ENCODE results near the gene ZMYND11.

Gene ZMYND11

DNA sequence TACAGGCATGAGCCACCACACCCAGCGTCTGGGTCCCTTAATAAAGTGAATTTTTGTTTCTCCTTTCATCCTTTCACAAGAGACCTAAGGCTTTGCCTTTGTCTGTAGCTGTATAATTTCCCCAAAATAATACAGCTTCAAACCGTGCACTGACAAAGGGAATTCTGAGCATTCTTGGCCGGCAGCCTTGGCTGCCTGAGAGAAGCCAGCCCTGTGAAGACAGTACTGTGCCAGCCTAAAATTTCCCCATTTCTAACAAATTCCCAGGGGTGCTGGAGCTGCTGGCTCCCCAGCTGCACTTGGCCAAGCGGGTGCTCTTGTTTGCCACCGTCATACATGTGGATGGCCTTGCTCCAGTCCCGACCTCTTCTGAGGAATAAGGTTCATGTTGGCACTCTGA lies 106.2 kb downstream of the ZMYND11 start:
- no peak overlapping the region for H3K4me2 ChIP-seq (ENCODE audit: low read depth, low read length, poor library complexity, severe bottlenecking)
- H2AFZ ChIP-seq (ENCODE audit: low read length), result no peak overlapping the region
- H3K36me3 ChIP-seq (ENCODE audit: insufficient read depth, low read length), result peaks cover 36% of the 10 kb centered on the region
- no peaks in the 10 kb centered on the region for H3K27me3 ChIP-seq (ENCODE audit: insufficient read depth, low read length, poor library complexity, severe bottlenecking)
- H3K9ac ChIP-seq (ENCODE audit: low read depth, low read length, poor library complexity, severe bottlenecking), result no peak overlapping the region
- H4K20me1 ChIP-seq (ENCODE audit: insufficient read depth, low read length, poor library complexity, severe bottlenecking), result no peaks in the 10 kb centered on the region
- TF ChIP-seq, protein P1, sequence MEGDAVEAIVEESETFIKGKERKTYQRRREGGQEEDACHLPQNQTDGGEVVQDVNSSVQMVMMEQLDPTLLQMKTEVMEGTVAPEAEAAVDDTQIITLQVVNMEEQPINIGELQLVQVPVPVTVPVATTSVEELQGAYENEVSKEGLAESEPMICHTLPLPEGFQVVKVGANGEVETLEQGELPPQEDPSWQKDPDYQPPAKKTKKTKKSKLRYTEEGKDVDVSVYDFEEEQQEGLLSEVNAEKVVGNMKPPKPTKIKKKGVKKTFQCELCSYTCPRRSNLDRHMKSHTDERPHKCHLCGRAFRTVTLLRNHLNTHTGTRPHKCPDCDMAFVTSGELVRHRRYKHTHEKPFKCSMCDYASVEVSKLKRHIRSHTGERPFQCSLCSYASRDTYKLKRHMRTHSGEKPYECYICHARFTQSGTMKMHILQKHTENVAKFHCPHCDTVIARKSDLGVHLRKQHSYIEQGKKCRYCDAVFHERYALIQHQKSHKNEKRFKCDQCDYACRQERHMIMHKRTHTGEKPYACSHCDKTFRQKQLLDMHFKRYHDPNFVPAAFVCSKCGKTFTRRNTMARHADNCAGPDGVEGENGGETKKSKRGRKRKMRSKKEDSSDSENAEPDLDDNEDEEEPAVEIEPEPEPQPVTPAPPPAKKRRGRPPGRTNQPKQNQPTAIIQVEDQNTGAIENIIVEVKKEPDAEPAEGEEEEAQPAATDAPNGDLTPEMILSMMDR (conservative IDR thresholded peaks at IDR 0.05; ENCODE audit: low read length), result no peak
- no peak for TF ChIP-seq EZH2phosphoT487 (IDR thresholded peaks at IDR 0.05; ENCODE audit: borderline replicate concordance)
- no peaks in the 10 kb centered on the region for H3F3A ChIP-seq (ENCODE audit: low read depth)
- no peaks in the 10 kb centered on the region for H3K79me2 ChIP-seq (ENCODE audit: insufficient read depth, low read length)
- no peaks in the 10 kb centered on the region for H3K9me2 ChIP-seq (replicated peaks; ENCODE audit: low read depth, low read length)
- H3K4me1 ChIP-seq (ENCODE audit: insufficient read depth, low read length, poor library complexity, severe bottlenecking), result peaks cover 2% of the 10 kb centered on the region
- H3K4me3 ChIP-seq (ENCODE audit: low read length, poor library complexity, severe bottlenecking), result no peak overlapping the region
- H3K9me3 ChIP-seq (ENCODE audit: insufficient read depth, low read depth, low read length), result no peaks in the 10 kb centered on the region

DNA sequence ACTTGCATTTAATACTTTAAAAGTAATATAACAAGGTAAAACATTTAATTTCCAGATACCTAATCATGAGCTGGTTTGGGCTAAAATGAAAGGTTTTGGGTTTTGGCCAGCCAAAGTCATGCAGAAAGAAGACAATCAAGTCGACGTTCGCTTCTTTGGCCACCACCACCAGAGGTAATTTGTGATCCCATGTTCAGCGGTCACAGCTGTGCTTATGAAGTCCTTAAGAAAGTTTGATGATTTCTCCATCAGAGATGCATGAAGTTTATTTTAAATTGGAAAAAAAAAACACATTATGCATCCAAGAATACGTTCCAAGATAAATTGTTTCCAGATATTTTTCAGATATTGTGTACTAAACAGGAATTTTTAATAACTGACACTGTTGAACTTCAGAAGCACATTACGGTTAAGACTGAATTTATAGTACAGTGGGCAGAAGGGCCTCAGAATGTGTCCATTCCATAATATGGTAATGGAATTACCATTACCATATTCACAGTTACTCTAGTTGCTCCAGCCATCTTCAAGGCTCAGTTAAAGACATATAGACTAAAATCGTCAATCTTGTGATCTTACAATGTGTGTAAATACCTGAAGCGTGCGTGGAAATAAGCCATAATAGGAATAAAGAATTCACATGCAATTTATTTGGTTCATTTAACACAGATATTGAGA lies 106.8 kb downstream of the ZMYND11 start:
- H3K9me2 ChIP-seq (replicated peaks; ENCODE audit: low read depth, low read length), result no peaks in the 10 kb centered on the region
- H3K4me3 ChIP-seq (ENCODE audit: low read length, poor library complexity, severe bottlenecking), result no peak overlapping the region
- peaks cover 38% of the 10 kb centered on the region; the same call in 1 of the 2 replicates for H3K36me3 ChIP-seq (ENCODE audit: insufficient read depth, low read length)
- no peaks in the 10 kb centered on the region for H3K27me3 ChIP-seq (ENCODE audit: insufficient read depth, low read length, poor library complexity, severe bottlenecking)
- H3K4me1 ChIP-seq (ENCODE audit: insufficient read depth, low read length, poor library complexity, severe bottlenecking), result peaks cover 8% of the 10 kb centered on the region
- H3K79me2 ChIP-seq (ENCODE audit: insufficient read depth, low read length), result no peaks in the 10 kb centered on the region
- H3K9ac ChIP-seq (ENCODE audit: low read depth, low read length, poor library complexity, severe bottlenecking), result no peak overlapping the region
- no peak overlapping the region for H3K4me2 ChIP-seq (ENCODE audit: low read depth, low read length, poor library complexity, severe bottlenecking)
- no peak overlapping the region for H2AFZ ChIP-seq (ENCODE audit: low read length)
- no peak for TF ChIP-seq EZH2phosphoT487 (IDR thresholded peaks at IDR 0.05; ENCODE audit: borderline replicate concordance)
- TF ChIP-seq, protein P1 (conservative IDR thresholded peaks at IDR 0.05; ENCODE audit: low read length), result no peak
- H4K20me1 ChIP-seq (ENCODE audit: insufficient read depth, low read length, poor library complexity, severe bottlenecking), result no peaks in the 10 kb centered on the region
- no peaks in the 10 kb centered on the region for H3F3A ChIP-seq (ENCODE audit: low read depth)
- H3K9me3 ChIP-seq (ENCODE audit: insufficient read depth, low read depth, low read length), result no peaks in the 10 kb centered on the region

DNA sequence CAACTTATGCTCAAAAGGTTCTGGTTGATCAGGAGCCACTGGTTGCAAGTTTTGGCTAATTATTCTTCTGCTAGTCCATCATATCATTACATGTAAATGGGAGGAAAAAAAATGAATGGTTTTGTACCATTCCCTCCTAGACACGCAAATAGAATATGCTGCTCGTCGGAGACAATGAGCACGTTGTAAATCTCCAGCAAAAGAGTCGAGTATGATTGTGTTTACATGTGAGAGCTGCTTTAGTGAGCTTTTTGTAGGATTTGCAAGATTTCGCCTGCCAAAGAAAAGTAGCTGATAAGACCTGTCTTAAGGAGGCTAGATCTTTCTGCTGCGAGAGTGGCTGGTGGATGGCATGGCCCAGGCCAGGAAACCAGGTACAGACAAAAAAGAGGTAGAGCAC lies 109.0 kb downstream of the ZMYND11 start:
- Histone ChIP-seq H3K27me3 (ENCODE audit: insufficient read depth, low read length, poor library complexity, severe bottlenecking) (no peaks in the 10 kb centered on the region), H3F3A (ENCODE audit: low read depth) (no peaks in the 10 kb centered on the region), H3K9me2 (replicated peaks; ENCODE audit: low read depth, low read length) (no peaks in the 10 kb centered on the region), H4K20me1 (ENCODE audit: insufficient read depth, low read length, poor library complexity, severe bottlenecking) (no peaks in the 10 kb centered on the region), H3K9ac (ENCODE audit: low read depth, low read length, poor library complexity, severe bottlenecking) (no peak overlapping the region), H3K4me2 (ENCODE audit: low read depth, low read length, poor library complexity, severe bottlenecking) (no peak overlapping the region), H3K4me1 (ENCODE audit: insufficient read depth, low read length, poor library complexity, severe bottlenecking) (peaks cover 9% of the 10 kb centered on the region), H3K79me2 (ENCODE audit: insufficient read depth, low read length) (no peaks in the 10 kb centered on the region), H2AFZ (ENCODE audit: low read length) (no peak overlapping the region), H3K9me3 (ENCODE audit: insufficient read depth, low read depth, low read length) (no peaks in the 10 kb centered on the region), H3K36me3 (ENCODE audit: insufficient read depth, low read length) (peaks cover 50% of the 10 kb centered on the region; the same call in 1 of the 2 replicates), H3K4me3 (ENCODE audit: low read length, poor library complexity, severe bottlenecking) (no peak overlapping the region)
- TF ChIP-seq EZH2phosphoT487 (IDR thresholded peaks at IDR 0.05; ENCODE audit: borderline replicate concordance), result no peak
- TF ChIP-seq, protein P1 (conservative IDR thresholded peaks at IDR 0.05; ENCODE audit: low read length), result no peak

Measured in Loucy (cell line).